Lung (tissue), 12 donors: ENCODE data around the gene DRD3. TPM values are rescaled to one million over a fixed set of nuclear protein-coding genes. Genes with fewer than 3 reads are reported as not detected.

Source experiments
- ATAC-seq: fragments of 200-7000 bp; cut with Tn5 transposase; one replicate; pipeline ENCODE4 v1.9.1; 2020; ENCODE audit warnings: moderate number of reproducible peaks; ENCODE audit not compliant: insufficient read depth, low FRiP score
- DNase-seq, 3 donors: peaks; one replicate each; pipeline ENCODE4 v3.0.0-alpha.2; 2013 to 2017
- H3K27ac ChIP-seq, 2 donors: one replicate each; pipeline ENCODE4 v1.5.1; 2013; ENCODE audit warnings: mild to moderate bottlenecking in 2 of 2, moderate library complexity in 2 of 2, control low read depth in 1 of 2, inconsistent platforms in 1 of 2, low read depth in 1 of 2, low read length in 1 of 2
- H3K27me3 ChIP-seq, 3 donors: one replicate each; pipeline ENCODE4 v1.5.1; 2013; ENCODE audit warnings: low read length in 2 of 3; ENCODE audit not compliant: control insufficient read depth in 3 of 3, insufficient read depth in 3 of 3
- H3K36me3 ChIP-seq, 4 donors: one replicate each; pipeline ENCODE4 v1.5.1; 2013; ENCODE audit warnings: low read length in 4 of 4, mild to moderate bottlenecking in 1 of 4, moderate library complexity in 1 of 4; ENCODE audit not compliant: control insufficient read depth in 4 of 4, insufficient read depth in 4 of 4
- H3K4me1 ChIP-seq, 5 donors: one replicate each; pipeline ENCODE4 v1.5.1; 2013; ENCODE audit warnings: low read length in 5 of 5, mild to moderate bottlenecking in 2 of 5, moderate library complexity in 1 of 5; ENCODE audit not compliant: control insufficient read depth in 5 of 5, insufficient read depth in 5 of 5
- H3K4me3 ChIP-seq: one replicate; pipeline ENCODE4 v1.5.1; 2013; ENCODE audit warnings: mild to moderate bottlenecking, control low read depth, moderate library complexity
- H3K9ac ChIP-seq, 2 donors: one replicate each; pipeline ENCODE4 v1.5.1; 2013; ENCODE audit warnings: low read length in 2 of 2, control low read depth in 1 of 2; ENCODE audit not compliant: insufficient read depth in 1 of 2
- H3K9me3 ChIP-seq, 4 donors: one replicate each; pipeline ENCODE4 v1.5.1; 2013; ENCODE audit warnings: low read length in 3 of 4, mild to moderate bottlenecking in 1 of 4, moderate library complexity in 1 of 4; ENCODE audit not compliant: control insufficient read depth in 4 of 4, insufficient read depth in 3 of 4
- CTCF ChIP-seq: IDR thresholded peaks from 2 replicates; pipeline ENCODE4 v1.5.1; 2012; ENCODE audit warnings: mild to moderate bottlenecking; ENCODE audit errors: control extremely low read depth, extremely low read depth
- WGBS, 2 donors: extraction: QIAGEN DNeasy Blood & Tissue Kit; methylation state at CpG; one replicate each; pipeline ENCODE4 v1.1.7; 2013; 5-methylcytosine and 5-hydroxymethylcytosine counted together
- polyA plus RNA-seq, 2 donors: library from polyadenylated mRNA; stranded (reverse); fragments of 200-250 nt; gene quantifications; one replicate each; pipeline ENCODE4 v1.2.1, GENCODE V29; 2013
- total RNA-seq, 2 donors: library from RNA; depleted of rRNA in 1 of 2; stranded (reverse); fragments of >200 nt in 1 of 2; gene quantifications; one replicate each; pipeline ENCODE4 v1.2.1, GENCODE V29; 2014 to 2021
- donor health status: control.
- donor health status: control.
- donor health status: Bipolar disorder and iron deficiency.
- donor health status: healthy.
- donor health status: DM: yes; HTN: yes; CAD: no.

Gene DRD3
- total and polyA plus RNA-seq, 4 donors, result not detected

GRCh38 chr3:114104414-114104813 is 74.4 kb downstream of the DRD3 start:
- no peaks in the 10 kb centered on the region for H3K36me3 ChIP-seq
- no peak for DNase-seq
- H3K4me1 ChIP-seq, result no peaks in the 10 kb centered on the region
- H3K4me3 ChIP-seq, result no peak overlapping the region
- WGBS, 2 donors, result 93 to 95% methylated on average over 3 of the region's 3 CpGs
- no peak for TF ChIP-seq CTCF
- H3K27me3 ChIP-seq, result no peaks in the 10 kb centered on the region
- no peak overlapping the region for H3K27ac ChIP-seq
- H3K9ac ChIP-seq, result no peak overlapping the region
- no peak for ATAC-seq
- no peaks in the 10 kb centered on the region for H3K9me3 ChIP-seq

- DNase-seq, result no peak
- Histone ChIP-seq H3K27me3 (no peaks in the 10 kb centered on the region), H3K9ac (no peak overlapping the region), H3K4me1 (no peaks in the 10 kb centered on the region), H3K27ac (no peak overlapping the region), H3K4me3 (no peak overlapping the region), H3K9me3 (no peaks in the 10 kb centered on the region), H3K36me3 (no peaks in the 10 kb centered on the region)
- TF ChIP-seq CTCF, result no peak
- WGBS, 2 donors, result 94 to 99% methylated on average over 4 of the region's 4 CpGs
- no peak for ATAC-seq
Measured at GRCh38 chr3:114103858-114104257, 75.0 kb downstream of the DRD3 start.

GRCh38 chr3:114103181-114103580 is 75.7 kb downstream of the DRD3 start:
- Histone ChIP-seq H3K27ac (no peak overlapping the region), H3K4me3 (no peak overlapping the region), H3K9ac (no peak overlapping the region), H3K36me3 (no peaks in the 10 kb centered on the region), H3K9me3 (no peaks in the 10 kb centered on the region), H3K4me1 (no peaks in the 10 kb centered on the region), H3K27me3 (no peaks in the 10 kb centered on the region)
- ATAC-seq (no peak), DNase-seq (no peak)
- TF ChIP-seq CTCF, result no peak
- 94 to 96% methylated on average over 27 of the region's 27 CpGs for WGBS, 2 donors

- TF ChIP-seq CTCF, result no peak
- DNase-seq (no peak), ATAC-seq (no peak)
- Histone ChIP-seq H3K4me3 (no peak overlapping the region), H3K27ac (no peak overlapping the region), H3K4me1 (no peaks in the 10 kb centered on the region), H3K36me3 (no peaks in the 10 kb centered on the region), H3K9me3 (no peaks in the 10 kb centered on the region), H3K27me3 (no peaks in the 10 kb centered on the region), H3K9ac (no peak overlapping the region)
- 57 to 79% methylated on average over 1 of the region's 1 CpG for WGBS, 2 donors
Measured at GRCh38 chr3:114101101-114101500, 77.8 kb downstream of the DRD3 start.
